A673 (cell line): ENCODE data around the gene ASB10. TPM values are rescaled to one million over a fixed set of nuclear protein-coding genes. Genes with fewer than 3 reads are reported as not detected.

Source experiments
- BruUV-seq: library from RNA; stranded (reverse); fragments of 400-500 nt; replicated peaks from 2 replicates; lab custom pipeline; 2021; lab: Mats Ljungman, UMichigan
- CTCF ChIA-PET: fragments of 300-600 bp; sonication (Branson Sonifier 250); formaldehyde crosslinking; loops from one replicate; lab custom pipeline; 2022; ENCODE audit warnings: antibody characterized with exemption; lab: Charles Lee
- POLR2A ChIA-PET: fragments of 300-600 bp; sonication (Branson Sonifier 250); formaldehyde crosslinking; loops from one replicate; lab custom pipeline; 2022; ENCODE audit warnings: antibody characterized with exemption; ENCODE audit not compliant: low non-redundant PET; lab: Charles Lee
- DNase-seq: peaks from one replicate; pipeline ENCODE4 v3.0.0-alpha.2; 2015; ENCODE audit warnings: low spot score
- H3K27ac ChIP-seq: fragments of 200-600 bp; sonication (generic); 2 replicates; pipeline ENCODE4 v1.5.1; 2016; ENCODE audit warnings: mixed run types, low read depth, mild to moderate bottlenecking, mixed read lengths, antibody characterized with exemption, low read length; ENCODE audit not compliant: poor library complexity, severe bottlenecking
- H3K27me3 ChIP-seq: fragments of 200-600 bp; sonication (generic); replicated peaks from 2 replicates; pipeline ENCODE4 v1.6.1; 2017; ENCODE audit warnings: mixed run types, low read depth, mild to moderate bottlenecking, mixed read lengths, antibody characterized with exemption, low read length; ENCODE audit not compliant: insufficient read depth, poor library complexity
- H3K36me3 ChIP-seq: fragments of 200-600 bp; sonication (generic); 2 replicates; pipeline ENCODE4 v1.6.1; 2016; ENCODE audit warnings: mixed run types, mild to moderate bottlenecking, mixed read lengths, antibody characterized with exemption, low read length; ENCODE audit not compliant: insufficient read depth, poor library complexity, severe bottlenecking
- H3K4me1 ChIP-seq: fragments of 200-600 bp; sonication (generic); 2 replicates; pipeline ENCODE4 v1.6.1; 2017; ENCODE audit warnings: mixed run types, mild to moderate bottlenecking, mixed read lengths, antibody characterized with exemption, low read length; ENCODE audit not compliant: insufficient read depth, poor library complexity, severe bottlenecking
- H3K4me3 ChIP-seq: fragments of 200-600 bp; sonication (generic); 2 replicates; pipeline ENCODE4 v1.5.1; 2016; ENCODE audit warnings: low read depth, mixed run types, mild to moderate bottlenecking, mixed read lengths, low read length; ENCODE audit not compliant: poor library complexity, severe bottlenecking
- H3K9me3 ChIP-seq: fragments of 200-600 bp; sonication (generic); 2 replicates; pipeline ENCODE4 v1.6.1; 2016; ENCODE audit warnings: mixed run types, low read depth, mild to moderate bottlenecking, mixed read lengths, antibody characterized with exemption, low read length; ENCODE audit not compliant: poor library complexity, severe bottlenecking
- EZH2 ChIP-seq: fragments of 200-600 bp; sonication (generic); IDR thresholded peaks from 2 replicates; pipeline ENCODE4 v1.6.1; 2017; ENCODE audit warnings: borderline replicate concordance, low read depth, mild to moderate bottlenecking, mixed read lengths, antibody characterized with exemption, low read length; ENCODE audit not compliant: poor library complexity, severe bottlenecking
- intact Hi-C: fragments of 100-400 bp; cut with micrococcal nuclease; formaldehyde crosslinking; loops from one replicate; pipeline ENCODE4 v1.10.0; 2022; ENCODE audit not compliant: unreplicated experiment
- total RNA-seq: library from RNA; stranded (reverse); gene quantifications from 2 replicates; pipeline ENCODE4 v1.2.3, GENCODE V29; 2021
- TF ChIP-seq, protein P1 (sequence below): fragments of 300-800, 200-600 bp; sonication (generic); conservative IDR thresholded peaks from 2 replicates; pipeline ENCODE4 v1.5.1; 2017; ENCODE audit warnings: low read depth, mild to moderate bottlenecking, antibody characterized with exemption, low read length, moderate library complexity, mixed read lengths

ASB10 gene
- total RNA-seq, 1 experiment from 2014 or later, result not detected

DNA sequence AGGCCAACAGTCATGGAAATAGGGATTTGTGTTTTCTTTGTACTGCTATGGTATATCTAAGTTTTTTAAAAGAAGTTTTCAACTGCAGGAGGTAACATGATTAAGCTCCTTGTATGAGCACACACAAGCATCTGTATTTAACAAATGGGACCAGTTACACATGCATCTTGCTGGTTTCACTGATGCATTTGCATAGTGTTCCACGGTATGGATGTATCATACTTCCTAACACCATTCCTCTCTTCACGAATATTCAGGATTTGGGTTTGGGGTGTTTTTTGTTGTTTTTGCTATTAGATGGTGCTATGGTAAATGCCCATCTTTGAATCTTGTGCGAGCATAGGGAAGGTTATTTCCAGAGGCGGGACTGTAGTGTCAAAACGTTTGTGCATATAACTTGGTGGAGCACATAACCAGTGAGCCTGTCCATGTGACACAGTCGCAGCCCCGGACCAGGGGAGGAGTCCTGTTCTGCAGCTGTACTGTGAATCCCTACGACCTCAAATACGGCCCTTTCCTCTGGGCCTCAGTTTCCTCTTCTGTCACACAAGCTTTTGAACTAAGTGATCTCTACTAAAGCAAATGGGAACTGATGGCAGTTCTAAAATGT lies 21.3 kb upstream of the ASB10 start:
- intact Hi-C loops, result no loop called here
- TF ChIP-seq EZH2, result no peak
- TF ChIP-seq, protein P1, sequence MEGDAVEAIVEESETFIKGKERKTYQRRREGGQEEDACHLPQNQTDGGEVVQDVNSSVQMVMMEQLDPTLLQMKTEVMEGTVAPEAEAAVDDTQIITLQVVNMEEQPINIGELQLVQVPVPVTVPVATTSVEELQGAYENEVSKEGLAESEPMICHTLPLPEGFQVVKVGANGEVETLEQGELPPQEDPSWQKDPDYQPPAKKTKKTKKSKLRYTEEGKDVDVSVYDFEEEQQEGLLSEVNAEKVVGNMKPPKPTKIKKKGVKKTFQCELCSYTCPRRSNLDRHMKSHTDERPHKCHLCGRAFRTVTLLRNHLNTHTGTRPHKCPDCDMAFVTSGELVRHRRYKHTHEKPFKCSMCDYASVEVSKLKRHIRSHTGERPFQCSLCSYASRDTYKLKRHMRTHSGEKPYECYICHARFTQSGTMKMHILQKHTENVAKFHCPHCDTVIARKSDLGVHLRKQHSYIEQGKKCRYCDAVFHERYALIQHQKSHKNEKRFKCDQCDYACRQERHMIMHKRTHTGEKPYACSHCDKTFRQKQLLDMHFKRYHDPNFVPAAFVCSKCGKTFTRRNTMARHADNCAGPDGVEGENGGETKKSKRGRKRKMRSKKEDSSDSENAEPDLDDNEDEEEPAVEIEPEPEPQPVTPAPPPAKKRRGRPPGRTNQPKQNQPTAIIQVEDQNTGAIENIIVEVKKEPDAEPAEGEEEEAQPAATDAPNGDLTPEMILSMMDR, result no peak
- CTCF ChIA-PET, result interaction anchor here (0.9 kb wide), 1 partner anchor 35 kb away, joined by 3 read pairs; no protein-coding TSS in a partner anchor
- DNase-seq, result no peak
- H3K27me3 ChIP-seq, result peaks cover 27% of the 10 kb centered on the region
- POLR2A ChIA-PET, result no interaction called here
- no peak overlapping the region for H3K27ac ChIP-seq
- H3K36me3 ChIP-seq, result peaks cover 12% of the 10 kb centered on the region
- H3K4me3 ChIP-seq, result no peak overlapping the region
- no peaks in the 10 kb centered on the region for H3K9me3 ChIP-seq
- no TSS peak for BruUV-seq
- no peaks in the 10 kb centered on the region for H3K4me1 ChIP-seq

DNA sequence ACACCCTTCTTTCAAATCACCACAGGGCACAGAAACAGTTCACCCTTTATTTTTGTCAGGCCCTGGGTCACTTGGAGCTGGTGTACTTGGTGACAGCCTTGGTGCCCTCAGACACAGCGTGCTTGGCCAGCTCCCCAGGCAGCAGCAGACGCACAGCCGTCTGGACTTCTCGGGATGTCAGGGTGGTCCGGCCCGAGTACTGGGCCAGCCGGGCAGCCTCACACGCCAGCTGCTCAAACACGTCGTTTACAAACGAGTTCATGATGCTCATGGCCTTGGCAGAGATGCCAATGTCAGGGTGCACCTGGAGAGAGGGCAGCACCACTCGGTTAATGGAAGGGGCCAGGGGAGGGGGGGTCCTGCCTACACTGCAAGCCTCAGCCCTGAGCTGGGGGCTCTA lies 20.8 kb upstream of the ASB10 start:
- BruUV-seq, result no TSS peak
- CTCF ChIA-PET, result interaction anchor here (0.9 kb wide), 1 partner anchor 36 kb away, joined by 3 read pairs; no protein-coding TSS in a partner anchor

DNA sequence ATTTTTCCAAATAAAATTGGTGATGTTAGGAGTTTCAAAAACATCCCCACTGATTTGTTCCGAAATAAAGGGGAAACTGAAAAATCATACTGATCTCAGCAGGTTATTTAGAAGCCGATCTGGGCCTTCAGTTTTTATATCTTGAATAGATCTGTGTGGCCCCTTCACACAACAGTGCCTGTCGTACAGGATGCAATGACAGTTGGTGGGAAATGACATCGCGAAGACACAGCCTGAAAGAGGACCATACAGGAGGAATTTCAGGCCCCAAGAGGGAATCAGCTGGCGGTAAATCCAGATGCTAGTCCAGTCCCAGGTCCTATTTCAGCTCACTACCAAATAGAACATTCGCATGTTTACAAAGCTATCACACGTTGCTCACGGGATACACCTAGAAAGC lies 20.3 kb upstream of the ASB10 start:
- H3K27me3 ChIP-seq, result peaks cover 28% of the 10 kb centered on the region
- peaks cover 5% of the 10 kb centered on the region for H3K36me3 ChIP-seq
- no peak for DNase-seq
- TF ChIP-seq EZH2, result no peak
- TF ChIP-seq, protein P1, result no peak
- no TSS peak for BruUV-seq
- no peak overlapping the region for H3K4me3 ChIP-seq
- no peaks in the 10 kb centered on the region for H3K9me3 ChIP-seq
- intact Hi-C loops, result no loop called here
- CTCF ChIA-PET, result interaction anchor here (0.9 kb wide), 1 partner anchor 37 kb away, joined by 3 read pairs; no protein-coding TSS in a partner anchor
- POLR2A ChIA-PET, result no interaction called here
- no peak overlapping the region for H3K27ac ChIP-seq
- H3K4me1 ChIP-seq, result no peaks in the 10 kb centered on the region

More for the DNA sequence above, 20.8 kb upstream of the ASB10 start:
- H3K27ac ChIP-seq, result no peak overlapping the region
- no peaks in the 10 kb centered on the region for H3K9me3 ChIP-seq
- H3K4me3 ChIP-seq, result no peak overlapping the region
- POLR2A ChIA-PET, result no interaction called here
- no peaks in the 10 kb centered on the region for H3K4me1 ChIP-seq
- intact Hi-C loops, result no loop called here
- peaks cover 7% of the 10 kb centered on the region for H3K36me3 ChIP-seq
- TF ChIP-seq, protein P1, result no peak
- TF ChIP-seq EZH2, result no peak
- H3K27me3 ChIP-seq, result peaks cover 28% of the 10 kb centered on the region
- DNase-seq, result no peak
